Fibroblast of villous mesenchyme (primary cell): ENCODE results near the gene PCSK5. TPM values are rescaled to one million over a fixed set of nuclear protein-coding genes. Genes with fewer than 3 reads are reported as not detected.

Experiments
- DNase-seq: peaks from one replicate; pipeline ENCODE4 v3.0.0-alpha.2; 2010; ENCODE audit warnings: low read depth
- H3K4me3 ChIP-seq: 2 replicates; pipeline ENCODE4 v1.5.1; 2011; ENCODE audit warnings: low read depth, mild to moderate bottlenecking, low read length
- total RNA-seq: library from RNA; depleted of rRNA; stranded (reverse); fragments of >200 nt; gene quantifications from 2 replicates; pipeline ENCODE4 v1.2.3, GENCODE V29; 2012
- TF ChIP-seq, protein P1 (sequence below): IDR thresholded peaks from 2 replicates; pipeline ENCODE4 v1.5.1; 2012; ENCODE audit warnings: low read depth, mild to moderate bottlenecking, low read length; ENCODE audit not compliant: insufficient read depth

Gene PCSK5
- total RNA-seq, 1 donor = 1.7 TPM

DNA sequence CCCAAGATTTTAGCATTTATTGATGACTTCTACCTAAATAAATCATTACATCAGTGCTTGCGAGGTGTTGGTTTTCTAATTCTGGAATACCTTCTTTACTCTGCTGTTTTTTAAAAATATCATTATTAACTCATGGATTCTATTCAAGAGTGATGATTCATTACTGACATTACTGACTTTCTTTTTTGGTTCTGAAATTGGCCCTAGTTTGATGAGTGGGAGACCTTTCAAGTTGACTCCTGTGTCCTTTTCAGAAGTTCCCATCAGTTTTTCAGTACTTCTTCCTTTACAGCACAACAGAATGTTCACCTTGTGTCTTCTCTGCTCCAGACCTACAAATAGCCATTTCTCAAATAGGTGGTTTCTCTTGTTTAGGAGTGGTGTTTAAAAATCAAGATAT, 114.1 kb downstream of the PCSK5 start:
- H3K4me3 ChIP-seq = no peak overlapping the region
- DNase-seq = no peak
- TF ChIP-seq, protein P1, sequence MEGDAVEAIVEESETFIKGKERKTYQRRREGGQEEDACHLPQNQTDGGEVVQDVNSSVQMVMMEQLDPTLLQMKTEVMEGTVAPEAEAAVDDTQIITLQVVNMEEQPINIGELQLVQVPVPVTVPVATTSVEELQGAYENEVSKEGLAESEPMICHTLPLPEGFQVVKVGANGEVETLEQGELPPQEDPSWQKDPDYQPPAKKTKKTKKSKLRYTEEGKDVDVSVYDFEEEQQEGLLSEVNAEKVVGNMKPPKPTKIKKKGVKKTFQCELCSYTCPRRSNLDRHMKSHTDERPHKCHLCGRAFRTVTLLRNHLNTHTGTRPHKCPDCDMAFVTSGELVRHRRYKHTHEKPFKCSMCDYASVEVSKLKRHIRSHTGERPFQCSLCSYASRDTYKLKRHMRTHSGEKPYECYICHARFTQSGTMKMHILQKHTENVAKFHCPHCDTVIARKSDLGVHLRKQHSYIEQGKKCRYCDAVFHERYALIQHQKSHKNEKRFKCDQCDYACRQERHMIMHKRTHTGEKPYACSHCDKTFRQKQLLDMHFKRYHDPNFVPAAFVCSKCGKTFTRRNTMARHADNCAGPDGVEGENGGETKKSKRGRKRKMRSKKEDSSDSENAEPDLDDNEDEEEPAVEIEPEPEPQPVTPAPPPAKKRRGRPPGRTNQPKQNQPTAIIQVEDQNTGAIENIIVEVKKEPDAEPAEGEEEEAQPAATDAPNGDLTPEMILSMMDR = no peak

DNA sequence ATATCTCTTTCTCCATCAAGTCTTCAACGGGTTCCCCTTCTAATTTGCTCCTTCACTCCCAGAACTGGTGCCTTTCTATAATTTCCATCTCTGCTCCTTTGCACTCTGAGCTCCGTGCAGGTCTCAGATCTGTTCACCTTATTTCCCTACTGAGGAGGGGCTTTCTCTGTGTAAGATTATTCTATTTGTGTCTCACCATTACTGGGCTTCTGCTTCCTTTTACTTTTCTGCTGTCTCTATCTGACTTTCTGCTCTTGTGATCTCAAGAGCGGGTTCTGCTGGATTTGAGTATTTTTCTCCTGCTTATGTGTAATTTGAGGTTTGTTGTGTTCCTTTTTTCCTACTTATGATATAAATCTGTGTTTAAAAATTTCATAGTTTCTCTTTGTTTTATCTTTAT, 117.5 kb downstream of the PCSK5 start:
- H3K4me3 ChIP-seq = no peak overlapping the region
- DNase-seq = no peak
- TF ChIP-seq, protein P1 = no peak

DNA sequence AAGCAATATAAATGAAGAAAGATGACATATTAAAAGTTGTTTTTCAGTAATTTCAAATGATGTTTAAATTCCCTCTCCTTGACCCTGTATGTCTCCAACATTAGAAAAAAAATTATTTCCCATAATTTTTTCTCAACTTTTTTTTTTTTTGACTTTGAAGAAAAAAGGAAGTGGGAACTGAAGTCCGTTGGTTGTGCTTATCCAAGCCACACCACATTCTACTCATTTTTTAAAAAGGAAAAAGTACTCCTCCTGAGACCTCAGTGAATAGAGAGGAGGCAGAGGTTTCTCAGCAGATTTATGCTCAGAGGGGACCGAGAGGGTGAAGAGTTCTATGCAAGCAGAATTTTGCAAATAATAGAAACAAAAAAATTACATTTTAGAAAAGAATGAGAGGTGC, 123.3 kb downstream of the PCSK5 start:
- no peak for DNase-seq
- H3K4me3 ChIP-seq = no peak overlapping the region
- TF ChIP-seq, protein P1 = no peak

DNA sequence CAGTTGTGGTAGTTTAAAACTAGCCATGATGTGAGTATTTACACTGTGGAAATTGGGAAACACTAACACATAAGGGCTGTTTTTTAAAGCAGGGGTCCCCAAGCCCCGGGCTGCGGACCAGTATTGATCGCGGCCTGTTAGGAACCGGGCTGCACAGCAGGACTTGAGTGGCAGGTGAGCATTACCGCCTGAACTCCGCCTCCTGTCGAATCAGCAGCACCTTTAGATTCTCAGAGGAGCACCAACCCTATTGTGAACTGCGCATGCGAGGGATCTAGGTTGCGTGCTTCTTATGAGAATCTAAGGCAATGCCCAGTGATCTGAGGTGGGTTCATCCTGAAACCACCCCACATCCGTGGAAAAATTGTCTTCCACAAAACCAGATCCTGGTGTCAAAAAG, 127.8 kb downstream of the PCSK5 start:
- no peak overlapping the region for H3K4me3 ChIP-seq
- no peak for DNase-seq
- TF ChIP-seq, protein P1 = no peak

DNA sequence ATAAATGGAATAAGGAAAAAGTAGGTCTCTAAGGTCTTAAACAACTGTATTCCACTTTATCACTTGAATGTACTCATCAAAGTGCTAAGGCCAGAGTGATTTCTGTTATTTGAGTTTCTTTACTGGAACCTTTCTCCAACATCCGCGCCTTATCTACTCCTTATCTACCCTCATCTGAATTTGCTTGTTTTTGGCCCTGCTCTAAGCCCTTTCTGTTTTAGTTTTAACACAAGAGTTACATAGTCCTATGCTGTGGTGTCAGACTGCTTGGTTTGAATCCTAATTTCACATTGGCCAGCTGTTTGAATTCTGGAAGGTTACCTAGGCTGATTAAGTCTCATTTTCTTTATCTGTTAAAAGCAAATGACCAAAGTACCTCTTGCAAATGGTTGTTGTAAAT, 128.3 kb downstream of the PCSK5 start:
- TF ChIP-seq, protein P1 = no peak
- DNase-seq = no peak
- H3K4me3 ChIP-seq = no peak overlapping the region

DNA sequence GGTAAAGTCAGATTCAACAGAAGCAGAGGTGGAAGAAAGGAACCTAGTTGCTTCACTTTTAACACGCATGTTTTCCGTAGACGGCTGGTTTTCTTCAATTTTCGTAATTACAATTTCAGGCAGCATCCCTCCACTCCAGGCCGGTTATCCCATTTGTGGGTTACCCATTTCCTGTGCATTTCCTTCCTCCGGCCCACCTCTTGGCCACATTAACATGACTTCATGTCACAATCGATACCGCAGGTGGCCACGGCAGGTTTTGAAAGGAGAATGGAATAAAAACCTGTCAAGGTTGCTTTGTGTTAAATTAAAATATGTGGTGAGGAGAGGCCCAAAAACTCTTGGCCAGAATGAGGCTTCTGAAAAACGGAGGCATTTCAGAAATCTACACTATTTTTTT, 130.2 kb downstream of the PCSK5 start:
- DNase-seq = no peak
- H3K4me3 ChIP-seq = no peak overlapping the region
- TF ChIP-seq, protein P1 = no peak

DNA sequence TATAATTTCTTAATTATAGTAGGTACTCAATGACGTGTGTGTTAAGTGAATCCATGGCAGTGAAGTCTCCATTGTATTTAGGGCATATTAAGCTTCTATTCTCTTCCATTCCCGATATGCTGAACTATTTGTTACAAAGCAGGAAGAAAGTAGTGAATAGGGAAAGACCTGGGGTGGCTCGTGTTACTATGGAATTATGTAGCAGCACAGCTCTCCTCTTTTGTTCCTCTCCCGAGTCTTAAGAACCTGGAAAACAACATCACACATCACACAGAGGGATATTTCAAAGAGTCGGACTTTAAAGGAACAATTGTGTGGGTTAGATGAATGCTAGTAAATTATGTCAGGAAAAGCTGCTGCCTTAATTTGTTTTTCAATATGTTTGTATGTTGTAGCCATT, 131.8 kb downstream of the PCSK5 start:
- no peak for DNase-seq
- H3K4me3 ChIP-seq = no peak overlapping the region
- TF ChIP-seq, protein P1 = no peak
